ENCODE measurements around the gene ATR.

Gene ATR

DNA sequence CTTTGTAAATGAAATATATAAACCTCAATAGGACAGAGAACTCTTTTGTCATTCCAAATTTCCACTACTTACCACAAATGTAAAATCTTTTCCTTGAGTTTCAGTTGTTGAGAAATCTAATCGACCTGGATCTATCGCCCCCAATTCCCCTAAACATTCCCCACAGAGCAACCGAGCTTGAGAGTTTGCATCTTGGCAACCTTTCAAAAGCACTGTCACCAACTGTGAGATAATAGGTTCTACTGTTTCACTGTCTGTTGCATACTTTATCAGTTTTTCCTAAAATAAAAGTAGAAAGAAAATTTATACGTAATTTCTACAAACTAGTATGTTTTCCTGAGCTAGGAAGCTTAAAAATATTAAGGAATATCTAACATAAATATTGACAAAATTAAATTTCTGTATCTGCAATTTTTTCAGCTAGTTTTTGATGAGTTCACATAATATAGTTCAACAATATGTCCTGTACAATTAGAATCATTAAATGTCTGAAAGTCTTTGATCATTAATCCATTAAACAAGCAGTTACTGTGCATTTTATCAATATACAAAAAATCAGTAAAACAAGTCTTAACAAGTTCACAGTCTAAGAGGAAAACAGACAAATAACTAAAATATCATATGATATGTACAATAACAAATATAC is 54.5 kb downstream of the ATR start:
- no peak for DNase-seq (ENCODE audit: low read depth, low spot score)

DNA sequence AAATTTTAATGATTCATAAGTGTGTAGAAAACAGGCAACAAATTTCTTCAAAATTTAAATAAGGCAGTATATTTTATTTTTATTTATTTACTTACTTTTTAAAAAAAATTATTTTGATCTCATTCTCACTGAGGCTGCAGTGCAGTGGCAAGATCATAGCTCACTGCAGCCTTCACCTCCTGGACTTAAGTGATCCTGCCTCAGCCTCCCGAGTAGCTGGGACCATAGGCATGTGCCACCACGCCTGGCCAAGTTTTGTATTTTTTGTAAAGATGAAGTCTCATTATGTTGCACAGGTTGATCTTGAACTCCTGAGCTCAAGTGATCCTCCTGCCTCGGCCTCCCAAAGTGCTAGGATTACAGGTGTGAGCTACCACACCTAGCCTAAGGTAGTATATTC is 69.5 kb downstream of the ATR start:
- no peak for DNase-seq (ENCODE audit: low read depth, low spot score)

GRCh38 chr3:142507241-142507640 is 71.3 kb downstream of the ATR start:
- DNase-seq (ENCODE audit: low read depth, low spot score) = no peak

DNA sequence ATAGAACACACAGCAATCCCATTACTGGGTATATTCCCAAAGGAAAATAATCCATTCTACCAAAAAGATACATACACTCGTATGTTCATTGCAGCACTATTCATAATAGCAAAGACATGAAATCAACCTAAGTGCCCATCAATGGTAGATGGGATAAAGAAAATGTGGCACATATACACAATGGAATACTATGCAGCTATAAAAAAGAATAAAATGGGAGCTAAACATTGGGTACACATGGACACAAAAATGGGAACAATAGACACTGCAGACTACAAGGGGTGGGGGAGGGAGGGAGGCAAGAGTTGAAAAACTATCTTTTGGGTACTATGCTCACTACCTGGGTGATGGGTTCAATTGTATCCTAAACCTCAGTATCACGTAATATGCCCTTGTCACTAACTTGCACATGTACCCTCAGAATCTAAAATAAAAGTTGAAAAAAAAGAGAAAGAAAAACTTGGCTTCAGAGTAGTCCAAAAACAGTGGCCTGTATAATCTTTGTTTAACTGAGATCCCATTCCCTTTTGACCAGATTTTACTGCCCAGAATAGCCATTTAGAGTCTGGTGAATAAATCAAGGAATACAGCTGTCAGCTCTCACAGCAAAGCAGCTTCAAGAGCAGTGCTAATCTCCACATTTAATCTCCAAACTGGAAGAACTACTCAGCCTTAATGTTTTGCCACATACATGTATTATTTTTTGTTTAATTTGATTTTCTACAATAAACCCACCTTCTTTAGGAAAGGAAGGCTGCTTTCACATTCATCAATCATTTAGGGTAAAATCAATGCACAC is 76.1 kb downstream of the ATR start:
- DNase-seq (ENCODE audit: low read depth, low spot score) = no peak

DNA sequence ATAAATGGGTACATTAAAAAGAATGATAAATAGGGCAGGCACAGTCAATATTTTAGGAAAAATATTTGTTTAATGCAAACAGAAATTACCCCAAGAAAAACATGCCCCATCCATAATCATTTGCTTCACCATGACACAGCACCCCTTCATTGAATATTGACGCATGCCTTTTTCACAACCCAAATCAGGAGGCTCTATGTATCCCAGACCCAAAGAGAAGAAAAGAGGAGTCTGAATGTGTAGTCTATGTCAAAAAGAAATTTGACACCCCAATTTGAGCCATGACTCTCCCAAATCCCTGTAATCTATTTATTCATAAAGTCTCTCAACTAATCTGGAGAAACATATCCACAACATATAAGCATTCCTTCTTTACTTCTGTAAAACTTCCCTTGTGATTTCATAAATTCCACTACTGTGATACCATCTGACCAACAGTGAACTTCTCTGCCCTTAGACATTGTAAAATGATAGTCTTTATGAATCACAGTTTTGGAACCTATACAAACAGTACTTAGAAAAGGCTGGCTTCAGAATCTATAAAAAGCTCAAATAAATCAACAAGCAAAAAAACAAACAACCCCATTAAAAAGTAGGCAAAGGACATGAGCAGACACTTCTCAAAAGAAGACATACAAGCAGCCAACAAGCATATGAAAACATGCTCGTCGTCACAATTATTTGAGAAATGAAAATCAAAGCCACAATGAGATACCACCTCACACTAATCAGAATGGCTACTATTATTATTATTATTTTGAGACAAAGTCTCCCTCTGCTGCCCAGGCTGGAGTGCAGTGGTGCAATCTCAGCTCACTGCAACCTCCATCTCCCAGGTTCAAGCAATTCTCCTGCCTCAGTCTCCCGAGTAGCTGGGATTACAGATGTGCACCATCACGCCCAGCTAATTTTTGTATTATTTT is 77.3 kb downstream of the ATR start:
- peak; percentile 5 for DNase-seq (ENCODE audit: low read depth, low spot score)

DNA sequence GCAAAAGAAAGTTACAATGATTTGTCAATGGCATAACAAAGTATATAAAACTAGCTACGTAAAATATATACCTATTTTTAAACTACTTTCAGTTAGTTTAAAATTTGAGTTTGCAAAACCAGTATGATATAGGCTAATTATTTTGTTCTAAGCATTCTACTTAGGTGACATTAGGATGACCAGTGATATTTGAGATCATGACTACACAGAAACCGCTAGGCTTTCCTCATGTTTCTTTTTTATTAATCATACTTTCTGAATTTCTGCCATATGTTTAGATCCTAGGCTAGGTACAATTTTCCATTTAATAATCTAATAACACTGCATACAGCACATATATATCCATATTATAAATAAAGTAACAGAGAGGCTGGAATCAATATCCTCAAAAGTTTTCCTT is 78.3 kb downstream of the ATR start:
- no peak for DNase-seq (ENCODE audit: low read depth, low spot score)

GRCh38 chr3:142498397-142499180 is 79.9 kb downstream of the ATR start:
- no peak for DNase-seq (ENCODE audit: low read depth, low spot score)

- no peak for DNase-seq (ENCODE audit: low read depth, low spot score)
Measured at GRCh38 chr3:142497729-142498128, 80.8 kb downstream of the ATR start.

DNA sequence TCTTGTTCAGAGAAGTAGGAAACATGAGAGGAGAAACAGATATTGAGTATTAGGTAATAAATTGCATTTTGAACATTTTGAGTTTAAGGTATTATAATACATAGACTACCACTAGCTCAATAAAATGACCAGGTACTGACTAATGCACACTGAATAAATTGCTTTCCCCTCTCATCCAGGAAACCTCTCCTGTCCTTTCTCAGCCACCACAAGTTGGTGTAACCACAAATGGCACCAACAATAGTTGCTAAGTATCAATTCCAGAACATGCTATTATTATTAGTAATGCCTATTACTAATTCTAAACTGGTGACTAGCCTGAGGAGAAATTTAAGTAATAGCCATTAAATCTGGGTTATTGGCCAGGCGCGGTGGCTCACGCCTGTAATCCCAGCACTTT is 83.4 kb downstream of the ATR start:
- DNase-seq (ENCODE audit: low read depth, low spot score) = no peak

GRCh38 chr3:142492184-142492583 is 86.3 kb downstream of the ATR start:
- DNase-seq (ENCODE audit: low read depth, low spot score) = no peak

DNA sequence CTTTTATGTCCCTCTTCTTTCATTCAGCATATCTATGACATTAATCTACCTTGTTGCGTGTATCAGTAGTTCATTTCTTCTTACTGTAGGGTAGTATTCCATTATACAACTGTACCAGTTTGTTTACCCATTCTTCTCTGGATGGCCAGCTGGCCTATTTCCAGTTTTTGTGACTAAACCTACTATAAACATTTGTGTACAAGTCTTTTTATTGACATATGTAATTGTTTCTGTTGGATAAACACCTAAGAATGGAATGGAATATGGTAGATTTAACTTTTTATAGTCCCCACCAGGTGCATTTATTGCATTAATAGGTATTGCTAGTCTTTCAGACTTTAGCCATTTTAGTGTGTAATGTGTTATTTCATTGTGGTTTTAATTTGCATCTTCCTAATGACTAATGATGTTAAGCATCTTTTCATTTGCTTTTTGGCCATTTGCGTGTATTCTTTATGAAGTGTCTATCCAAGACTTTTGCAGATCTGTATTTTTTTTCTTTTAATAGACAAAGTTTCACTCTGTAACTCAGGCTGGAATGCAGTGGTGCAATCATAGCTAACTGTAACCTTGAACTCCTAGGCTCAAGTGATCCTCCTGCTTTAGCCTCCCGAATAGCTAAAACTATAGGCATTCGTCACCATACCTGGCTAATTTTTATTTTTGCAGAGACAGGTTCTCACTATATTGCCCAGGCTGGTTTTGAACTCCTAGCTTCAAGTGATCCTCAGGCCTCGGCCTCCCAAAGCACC is 88.8 kb downstream of the ATR start:
- DNase-seq (ENCODE audit: low read depth, low spot score) = no peak

GRCh38 chr3:142484912-142485435 is 93.6 kb downstream of the ATR start:
- no peak for DNase-seq (ENCODE audit: low read depth, low spot score)

GRCh38 chr3:142481196-142481595 is 97.3 kb downstream of the ATR start:
- DNase-seq (ENCODE audit: low read depth, low spot score) = no peak

- no peak for DNase-seq (ENCODE audit: low read depth, low spot score)
Measured at GRCh38 chr3:142470826-142471225, 107.7 kb downstream of the ATR start.

- no peak for DNase-seq (ENCODE audit: low read depth, low spot score)
Measured at GRCh38 chr3:142468456-142468855, 110.1 kb downstream of the ATR start.

GRCh38 chr3:142467768-142468167 is 110.8 kb downstream of the ATR start:
- DNase-seq (ENCODE audit: low read depth, low spot score) = no peak

DNA sequence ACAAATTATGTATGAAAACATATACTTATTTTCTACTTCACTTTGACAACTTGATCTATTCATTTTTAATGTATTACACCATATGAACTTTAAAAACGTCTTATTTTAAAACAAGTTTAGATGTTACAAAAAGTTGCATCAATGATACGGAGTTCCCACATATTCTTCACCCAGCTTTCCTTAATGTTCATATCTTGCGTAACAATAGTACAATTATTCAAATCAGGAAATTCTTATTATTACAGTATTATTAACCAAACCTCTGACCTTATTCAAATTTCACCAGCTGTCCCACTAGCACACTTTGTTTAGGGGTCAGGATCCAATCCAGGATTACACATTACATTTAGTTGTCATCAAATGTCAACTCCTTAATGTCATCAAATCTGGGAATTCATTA is 117.8 kb downstream of the ATR start:
- no peak for DNase-seq (ENCODE audit: low read depth, low spot score)

DNA sequence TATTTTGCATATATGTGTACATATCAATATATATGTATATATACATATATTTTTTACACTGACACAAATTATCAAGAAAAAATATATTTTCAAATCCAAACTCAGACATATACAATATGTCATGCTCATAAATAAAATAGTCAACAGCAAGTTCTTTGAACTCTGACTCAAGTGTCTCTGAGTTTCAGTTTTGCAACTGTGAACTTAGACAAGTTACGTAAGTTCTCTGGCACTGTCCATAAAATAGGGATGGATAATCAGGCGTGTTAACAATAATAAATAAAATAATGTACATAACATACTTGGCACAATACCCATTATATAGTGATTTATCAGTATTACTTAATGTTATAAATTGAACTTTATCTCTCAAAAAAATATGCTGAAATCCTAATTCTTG is 118.6 kb downstream of the ATR start:
- no peak for DNase-seq (ENCODE audit: low read depth, low spot score)

DNA sequence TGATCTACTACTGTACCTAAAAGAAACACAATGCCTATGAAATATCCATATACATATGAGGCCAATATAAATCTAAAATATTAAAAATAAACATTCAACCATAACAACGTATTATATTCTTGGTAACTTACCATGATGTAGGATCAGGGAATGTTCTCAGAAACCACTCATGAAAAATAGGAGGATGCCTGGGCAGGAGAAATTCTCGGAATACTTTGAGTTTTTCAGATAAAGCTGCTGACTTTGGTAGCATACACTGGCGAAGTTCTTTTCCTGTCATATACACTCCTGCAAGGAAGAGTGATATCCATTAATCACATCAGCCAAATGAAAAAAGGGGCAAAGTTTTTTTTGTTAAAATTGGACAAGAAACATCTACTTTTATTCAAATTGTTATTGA is 119.4 kb downstream of the ATR start:
- no peak for DNase-seq (ENCODE audit: low read depth, low spot score)

DNA sequence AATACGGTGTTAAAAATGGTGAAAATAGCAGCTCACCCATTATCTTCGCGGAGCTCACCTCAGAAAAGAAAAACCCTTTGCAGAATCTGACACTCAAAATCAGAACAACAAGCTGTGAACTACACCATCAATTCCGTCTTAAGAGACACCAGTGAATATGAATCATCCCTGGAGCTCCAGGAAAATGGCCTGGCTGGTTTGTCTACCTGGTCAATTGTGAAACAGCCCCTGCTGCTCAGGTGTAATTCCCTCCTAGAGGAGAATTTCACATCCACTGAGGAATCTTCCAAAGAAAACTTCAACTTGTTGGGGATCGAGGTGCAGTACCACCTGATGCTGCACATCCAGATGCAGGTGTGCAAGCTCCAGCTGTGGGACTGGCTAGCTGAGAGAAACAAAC is 127.7 kb downstream of the ATR start:
- no peak for DNase-seq (ENCODE audit: low read depth, low spot score)

- DNase-seq (ENCODE audit: low read depth, low spot score) = no peak
Measured at GRCh38 chr3:142450189-142450588, 128.3 kb downstream of the ATR start.

All from brain pericyte (primary cell).